RCC 7860 (cell line): ENCODE data around the gene MMP2.

Experiments
- DNase-seq: peaks from one replicate; pipeline ENCODE4 v3.0.0-alpha.2; 2015; ENCODE audit warnings: low spot score
- FAIRE-seq: peaks from 2 replicates; lab custom pipeline; 2012; peaks lifted over from hg19 to GRCh38; lab: Jason Lieb, UNC

The MMP2 gene

DNA sequence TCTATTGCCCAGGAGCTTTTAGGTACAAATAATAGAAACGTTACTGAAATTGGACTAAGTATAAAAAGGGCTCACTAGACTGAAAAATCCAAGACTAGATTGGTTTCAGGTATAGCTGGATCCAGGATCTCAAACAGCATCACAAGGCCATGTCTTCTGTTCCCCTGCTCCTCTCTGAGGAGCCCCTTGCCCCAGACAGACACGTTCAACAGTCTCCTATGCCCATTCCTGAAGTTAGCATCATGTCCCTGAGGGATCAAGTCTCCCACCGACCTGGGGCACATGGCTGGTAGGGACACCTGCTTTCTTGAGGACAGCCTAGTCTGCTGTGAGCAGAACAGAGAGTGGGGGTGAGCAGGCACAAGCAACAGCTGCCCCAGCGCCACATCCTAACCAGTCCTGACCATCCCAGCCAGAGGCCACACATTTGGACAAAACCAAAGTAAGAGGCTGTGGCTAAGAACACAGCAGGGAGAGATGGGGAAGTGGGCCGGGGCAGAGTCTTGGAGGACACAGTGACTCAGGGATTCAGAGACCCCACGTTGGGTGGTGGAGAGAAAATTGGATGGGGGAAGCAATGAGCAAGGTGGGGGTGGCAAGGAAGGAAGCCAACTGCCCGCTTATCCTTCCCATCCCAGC lies 10.5 kb upstream of the MMP2 start:
- DNase-seq (no peak), FAIRE-seq (no peak)

DNA sequence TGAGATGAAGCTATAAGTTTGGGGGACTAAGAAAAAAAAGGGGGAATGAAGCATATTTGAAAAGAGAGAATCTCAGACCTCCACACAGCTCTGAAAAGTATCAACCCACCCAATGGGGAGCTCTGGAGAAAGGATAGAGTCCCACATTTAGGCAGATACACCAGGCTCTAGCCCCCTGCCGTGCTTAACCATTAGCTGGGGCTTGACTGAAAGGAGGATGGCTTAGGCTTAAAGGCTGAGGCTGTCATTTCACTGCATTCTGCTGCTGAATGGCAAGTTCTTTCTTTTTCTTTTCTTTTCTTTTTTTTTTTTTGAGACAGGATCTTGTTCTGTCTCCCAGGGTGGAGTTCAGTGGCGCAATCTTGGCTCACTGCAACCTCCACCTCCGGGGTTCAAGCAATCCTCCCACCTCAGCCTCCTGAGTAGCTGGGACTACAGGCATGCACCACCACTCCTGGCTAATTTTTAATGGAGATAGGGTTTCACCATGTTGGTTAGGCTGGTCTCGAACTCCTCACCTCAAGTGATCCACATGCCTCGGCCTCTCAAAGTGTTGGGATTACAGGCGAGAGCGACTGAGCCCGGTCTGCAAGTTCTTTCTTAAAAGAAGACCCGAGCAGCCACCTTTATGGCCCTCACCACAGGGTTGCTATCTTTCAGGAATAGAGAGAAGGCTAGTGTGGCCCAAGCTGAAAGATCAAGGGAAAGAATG lies 9.0 kb upstream of the MMP2 start:
- FAIRE-seq (no peak), DNase-seq (no peak)

DNA sequence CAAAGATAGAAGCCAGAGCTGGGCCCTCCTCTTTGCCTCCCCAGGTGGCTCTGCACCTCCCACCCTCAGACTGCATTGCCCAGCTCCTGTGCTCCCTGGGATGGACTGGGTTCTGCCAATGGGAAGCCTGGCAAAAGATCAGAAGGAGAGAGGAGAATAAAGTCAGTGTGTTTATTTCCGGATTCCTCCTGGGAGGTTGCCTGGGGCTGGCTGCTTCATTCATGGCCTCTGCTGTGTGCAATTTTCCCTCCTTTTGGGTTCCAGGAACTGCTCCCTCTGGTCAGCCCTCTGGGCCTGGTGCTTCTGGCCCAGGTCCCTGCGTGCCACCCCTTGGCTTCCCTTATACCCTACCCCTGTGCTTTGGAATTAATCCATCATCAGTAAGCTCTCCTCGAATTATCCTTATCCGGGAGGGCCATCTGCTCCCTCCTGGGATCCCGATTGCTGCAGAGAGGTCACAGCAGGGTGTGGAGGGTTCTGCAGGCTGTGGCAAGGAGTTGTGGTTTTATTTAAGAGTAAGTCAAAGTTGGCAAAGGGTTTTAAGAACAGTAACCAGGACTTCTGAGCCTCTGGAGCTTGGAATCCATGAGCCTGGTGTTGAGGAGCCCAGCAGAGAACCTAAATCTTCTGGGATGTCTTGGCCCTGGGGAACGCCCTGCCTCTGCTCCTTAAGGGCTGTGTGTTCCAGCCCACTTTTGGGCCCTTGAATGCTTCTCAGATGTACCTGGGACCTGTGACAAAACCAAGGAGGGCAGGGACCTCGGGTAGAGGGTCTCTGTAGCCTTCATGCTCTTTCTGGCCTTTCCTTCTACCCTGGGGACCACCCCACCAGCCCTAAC lies 8.2 kb upstream of the MMP2 start:
- DNase-seq: peak; percentile 50
- FAIRE-seq: peak; percentile 88

DNA sequence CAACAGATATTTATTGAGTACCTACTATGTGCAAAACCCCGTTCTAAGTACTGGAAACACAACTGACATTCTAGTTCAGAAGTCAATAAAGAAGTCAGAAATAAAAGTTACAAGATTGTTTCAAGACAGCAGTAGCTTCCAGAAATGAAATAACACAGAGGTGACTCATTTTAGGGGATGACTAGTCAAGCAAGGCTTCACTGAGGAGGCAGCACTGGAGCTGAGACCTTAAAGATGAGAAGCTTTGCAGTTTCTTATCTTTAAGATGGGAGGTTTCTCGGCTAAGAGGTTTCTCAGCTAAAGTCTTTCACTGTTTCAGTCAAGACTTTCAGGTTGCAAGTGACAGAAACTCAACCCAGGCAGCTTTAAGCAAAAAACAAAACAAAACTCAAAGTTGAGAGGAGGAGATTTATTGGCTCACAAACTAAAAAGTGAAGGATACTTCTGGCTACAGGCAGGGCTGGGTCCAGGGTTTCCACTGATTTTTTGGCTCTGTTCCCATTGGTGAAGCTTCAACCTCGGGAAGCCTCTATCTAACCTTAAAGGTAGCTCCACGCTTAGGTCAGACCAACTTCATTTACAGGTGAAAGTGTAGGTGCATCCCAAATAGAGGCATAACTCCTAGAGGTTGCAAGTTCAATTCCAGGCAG lies 7.4 kb upstream of the MMP2 start:
- peak; percentile 89 for DNase-seq
- FAIRE-seq: peak; percentile 98

DNA sequence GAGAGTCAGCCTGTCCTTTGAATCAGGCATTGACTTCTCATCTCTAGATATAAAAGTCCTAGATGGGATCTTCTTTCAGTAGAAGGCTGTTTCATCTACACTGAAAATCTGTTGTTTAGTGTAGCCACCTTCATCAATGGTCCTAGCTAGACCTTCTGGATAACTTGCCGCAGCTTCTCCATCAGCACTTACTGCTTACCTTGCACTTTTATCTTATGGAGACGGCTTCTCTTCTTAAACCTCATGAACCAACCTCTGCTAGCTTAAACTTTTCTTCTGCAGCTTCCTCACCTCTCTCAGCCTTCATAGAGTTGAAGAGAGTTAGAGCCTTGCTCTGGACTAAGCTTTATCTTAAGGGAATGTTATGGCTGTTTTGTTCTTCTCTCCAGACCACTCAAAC lies 5.4 kb upstream of the MMP2 start:
- DNase-seq (no peak), FAIRE-seq (no peak)

DNA sequence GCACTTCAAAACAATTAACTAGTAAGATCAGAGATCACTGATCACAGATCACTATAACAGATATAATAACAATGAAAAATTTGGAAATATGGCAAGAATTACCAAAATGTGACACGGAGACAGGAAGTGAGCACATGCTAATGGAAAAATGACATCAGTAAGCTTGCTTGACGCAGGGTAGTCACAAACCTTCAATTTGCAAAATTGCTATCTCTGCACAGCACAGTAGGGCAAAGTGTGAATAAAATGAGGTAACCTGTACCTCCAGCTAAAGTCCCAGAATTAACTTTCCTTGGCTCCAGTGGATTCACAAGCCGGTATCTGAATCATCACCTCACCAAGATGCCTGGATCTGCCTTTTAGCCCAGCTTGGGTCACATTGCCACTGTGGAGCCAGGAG lies 4.2 kb upstream of the MMP2 start:
- DNase-seq: no peak
- FAIRE-seq: no peak

DNA sequence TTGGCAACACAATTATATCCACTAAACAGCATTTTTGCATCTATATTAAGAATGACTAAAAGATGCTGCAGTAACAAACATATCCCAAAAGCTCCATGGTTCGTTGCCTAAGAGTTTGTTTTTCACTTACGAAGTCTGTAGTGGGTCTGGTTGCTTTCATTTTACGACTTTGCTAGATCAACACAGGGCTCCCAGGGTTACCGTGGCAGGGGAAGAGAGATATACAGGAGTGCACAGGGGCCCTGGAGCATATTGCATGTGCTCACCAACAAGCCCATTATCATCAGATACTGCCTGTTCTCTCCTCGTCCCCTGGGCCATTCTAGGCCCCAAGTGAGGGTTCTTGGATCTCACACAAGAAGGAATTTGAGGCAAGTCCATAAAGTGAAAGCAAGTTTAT lies 3.1 kb upstream of the MMP2 start:
- FAIRE-seq (no peak), DNase-seq (no peak)

DNA sequence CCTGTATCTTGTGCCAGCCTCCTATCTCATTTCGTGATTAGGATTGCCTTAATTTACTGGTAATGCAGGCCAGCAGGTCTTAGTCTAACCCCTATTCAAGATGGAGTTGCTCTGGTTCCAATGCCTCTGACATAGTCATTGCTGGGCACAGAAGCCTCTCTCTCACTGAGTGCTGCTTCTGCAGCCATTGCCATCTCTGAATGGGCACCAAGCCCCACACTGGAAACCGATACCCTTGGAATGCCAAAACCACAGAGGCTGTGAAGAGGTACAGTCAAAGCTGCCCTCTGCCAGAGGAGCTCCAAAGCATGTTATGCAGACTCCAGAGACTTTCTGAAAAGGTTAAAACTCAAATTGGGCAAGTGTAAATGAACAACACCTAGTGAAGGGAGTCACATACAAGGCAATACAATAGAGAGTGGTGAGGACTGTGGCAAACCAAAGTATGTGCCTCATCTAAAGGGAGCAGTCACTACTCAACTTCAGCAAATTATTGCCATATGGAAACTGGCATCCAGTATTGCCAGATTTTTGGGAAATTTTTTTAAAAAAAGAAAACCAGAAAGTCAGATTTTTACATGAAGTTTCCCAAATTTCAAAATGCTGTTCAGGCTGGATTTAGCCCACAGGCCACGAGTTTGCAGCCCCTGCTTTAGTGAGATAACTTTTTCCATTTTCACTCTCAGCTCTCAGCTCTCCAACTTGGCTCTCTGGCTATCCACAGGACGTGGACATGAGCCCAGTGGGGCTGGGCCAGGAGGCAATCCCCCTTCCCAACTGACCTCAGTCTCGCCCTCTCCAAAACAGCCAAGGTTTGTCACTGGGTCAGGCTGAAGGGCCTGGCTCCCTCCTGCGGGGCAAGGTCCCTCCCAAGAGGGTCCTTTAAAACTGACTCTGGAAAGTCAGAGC lies 2.1 kb upstream of the MMP2 start:
- no peak for FAIRE-seq
- DNase-seq: no peak

DNA sequence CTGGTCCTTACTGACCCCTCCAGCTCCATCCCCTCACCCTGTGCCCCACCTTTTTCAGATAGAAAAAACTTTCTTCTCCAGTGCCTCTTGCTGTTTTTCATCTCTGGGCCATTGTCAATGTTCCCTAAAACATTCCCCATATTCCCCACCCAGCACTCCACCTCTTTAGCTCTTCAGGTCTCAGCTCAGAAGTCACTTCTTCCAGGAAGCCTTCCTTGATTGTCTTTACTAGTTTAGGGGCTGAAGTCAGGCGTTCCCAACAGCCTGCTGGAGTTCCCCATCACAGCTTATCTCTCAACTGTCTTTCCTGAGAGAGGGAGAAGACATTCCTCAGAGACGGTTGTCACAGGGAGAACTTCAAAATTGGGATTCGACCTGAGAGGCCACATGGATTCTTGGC lies 1.3 kb upstream of the MMP2 start:
- no peak for DNase-seq
- no peak for FAIRE-seq

DNA sequence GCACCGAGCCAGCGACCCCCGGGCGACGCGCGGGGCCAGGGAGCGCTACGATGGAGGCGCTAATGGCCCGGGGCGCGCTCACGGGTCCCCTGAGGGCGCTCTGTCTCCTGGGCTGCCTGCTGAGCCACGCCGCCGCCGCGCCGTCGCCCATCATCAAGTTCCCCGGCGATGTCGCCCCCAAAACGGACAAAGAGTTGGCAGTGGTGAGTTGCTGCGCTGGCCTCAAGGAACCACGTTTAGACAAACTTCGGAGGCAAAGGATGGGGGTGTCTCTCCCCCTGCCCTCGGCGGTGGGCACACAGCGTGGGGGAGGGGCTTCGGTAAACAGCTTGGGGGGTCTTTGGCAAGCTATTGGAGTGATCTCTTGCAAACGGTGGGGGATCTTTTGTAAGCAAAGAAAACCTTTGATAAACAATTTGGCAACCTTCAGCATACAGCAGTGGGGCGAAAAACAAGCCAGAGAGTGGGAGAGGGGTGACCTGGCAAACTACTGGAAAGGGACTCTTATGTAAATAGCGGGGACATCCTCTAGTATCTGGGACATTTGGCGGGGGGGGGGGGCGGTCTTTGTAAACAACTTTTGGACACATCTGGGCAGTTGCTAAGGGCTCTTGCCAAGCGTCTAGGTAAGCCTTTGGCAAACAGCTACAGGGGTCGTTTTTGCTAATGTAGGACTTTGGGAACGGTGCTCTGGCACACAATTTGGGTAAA lies 587 bp downstream of the MMP2 start:
- FAIRE-seq: no peak
- DNase-seq: no peak

DNA sequence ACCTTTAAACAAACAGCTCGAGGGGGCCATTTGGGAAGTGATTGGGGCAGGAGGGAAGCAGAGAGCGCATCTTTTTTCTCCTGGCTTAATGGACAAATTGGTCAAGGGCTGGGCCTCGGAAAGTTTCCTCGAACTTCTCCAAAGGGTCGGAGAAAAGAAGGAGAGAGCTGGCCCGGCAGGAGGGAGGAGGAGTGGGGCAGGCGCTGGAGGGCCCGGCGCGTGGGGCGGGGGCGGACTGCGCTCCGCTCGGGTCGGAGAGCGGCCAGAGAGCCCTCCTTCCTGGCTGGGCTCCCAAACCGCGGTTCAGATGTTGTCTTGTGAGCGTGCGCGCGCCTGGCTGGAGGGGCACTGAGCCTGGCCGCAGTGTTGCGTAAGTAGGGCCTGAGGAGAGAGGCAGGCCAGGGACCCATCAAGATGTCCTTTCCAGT lies 1.2 kb downstream of the MMP2 start:
- DNase-seq: no peak

DNA sequence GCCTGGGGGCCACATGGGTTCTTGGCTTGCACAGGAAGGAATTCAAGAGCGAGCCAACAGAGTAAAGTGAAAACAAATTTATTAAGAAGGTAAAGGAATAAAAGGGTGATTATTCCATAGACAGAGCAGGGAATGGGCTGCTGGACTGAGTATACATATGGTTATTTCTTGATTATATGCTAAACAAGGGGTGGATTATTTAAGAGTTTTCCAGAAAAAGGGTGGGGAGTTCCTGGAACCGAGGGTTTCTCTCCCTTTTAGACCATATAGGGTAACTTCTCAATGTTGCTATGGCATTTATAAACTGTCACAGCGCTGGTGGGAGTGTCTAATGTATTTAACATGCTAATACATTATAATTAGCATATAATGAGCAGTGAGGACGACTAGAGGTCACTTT lies 2.0 kb downstream of the MMP2 start:
- FAIRE-seq (no peak), DNase-seq (no peak)

More for the DNA sequence above, 1.2 kb downstream of the MMP2 start:
- no peak for FAIRE-seq

DNA sequence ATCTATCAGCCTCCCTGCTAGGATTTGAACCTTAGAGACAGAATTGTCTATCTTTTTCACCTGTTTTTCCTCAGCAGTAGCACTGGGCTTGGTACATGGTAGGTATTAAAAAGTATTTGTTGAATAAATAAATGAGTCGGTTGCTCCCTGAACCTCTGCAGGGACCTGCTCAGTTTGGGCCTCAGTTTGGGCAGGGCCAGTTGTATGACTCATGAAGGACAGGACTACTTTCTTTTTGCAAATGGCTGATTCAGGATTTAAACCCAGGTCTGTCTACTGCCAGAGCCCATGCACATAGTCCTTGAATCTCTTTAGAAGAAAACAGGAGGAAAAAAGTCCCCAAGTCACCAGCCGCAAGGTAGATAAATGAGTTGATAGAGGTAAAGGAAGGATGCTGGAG lies 3.1 kb downstream of the MMP2 start:
- DNase-seq (no peak), FAIRE-seq (no peak)

DNA sequence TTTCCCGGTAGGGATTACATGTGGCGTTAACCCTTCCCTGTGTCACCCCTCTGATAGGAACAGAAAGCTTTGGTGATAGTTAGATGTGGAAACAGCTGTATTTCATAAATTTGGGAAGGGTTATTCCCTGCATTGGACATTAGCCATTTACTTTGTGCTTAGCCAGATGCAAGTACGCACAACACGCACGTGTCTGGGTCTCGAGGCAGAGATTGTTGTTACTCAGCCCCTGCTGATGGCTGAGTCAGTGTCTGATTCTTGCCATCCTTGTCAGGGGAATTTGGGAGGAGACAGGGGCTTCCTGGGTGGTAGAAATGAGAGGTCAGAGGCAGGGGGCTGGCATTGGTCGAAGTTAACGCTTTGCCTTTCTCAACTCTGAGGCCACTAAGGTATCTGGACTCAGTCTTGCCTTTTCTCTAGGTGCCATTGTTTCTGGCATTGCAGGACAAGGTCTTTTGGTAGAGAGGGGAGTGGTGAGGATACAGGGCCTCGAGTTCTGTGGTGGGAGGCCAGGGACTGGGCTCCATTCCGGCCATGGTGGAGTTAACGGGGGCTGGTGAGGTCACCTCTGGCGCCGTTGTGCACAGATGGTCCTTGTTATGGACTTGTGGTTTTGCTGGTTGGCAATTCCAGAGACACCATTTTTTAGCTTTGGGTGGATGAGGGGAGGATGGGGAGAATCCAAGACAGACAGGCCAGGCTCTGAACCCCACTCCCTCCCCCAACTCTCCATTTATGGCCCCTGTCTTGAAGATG lies 8.2 kb downstream of the MMP2 start:
- DNase-seq (no peak), FAIRE-seq (no peak)

DNA sequence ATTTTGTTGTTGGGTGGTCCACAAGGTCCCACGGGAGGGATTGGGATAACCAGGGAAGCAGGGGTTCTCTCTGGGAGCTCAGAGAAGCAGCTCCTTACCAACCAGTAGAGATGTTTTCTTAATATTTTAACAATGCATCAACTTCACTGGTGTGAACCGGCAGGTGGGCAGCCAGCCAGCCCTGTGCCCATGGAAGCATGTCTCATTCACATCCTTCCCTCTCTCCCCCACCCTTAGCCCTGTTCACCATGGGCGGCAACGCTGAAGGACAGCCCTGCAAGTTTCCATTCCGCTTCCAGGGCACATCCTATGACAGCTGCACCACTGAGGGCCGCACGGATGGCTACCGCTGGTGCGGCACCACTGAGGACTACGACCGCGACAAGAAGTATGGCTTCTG lies 9.3 kb downstream of the MMP2 start:
- FAIRE-seq: no peak
- no peak for DNase-seq

DNA sequence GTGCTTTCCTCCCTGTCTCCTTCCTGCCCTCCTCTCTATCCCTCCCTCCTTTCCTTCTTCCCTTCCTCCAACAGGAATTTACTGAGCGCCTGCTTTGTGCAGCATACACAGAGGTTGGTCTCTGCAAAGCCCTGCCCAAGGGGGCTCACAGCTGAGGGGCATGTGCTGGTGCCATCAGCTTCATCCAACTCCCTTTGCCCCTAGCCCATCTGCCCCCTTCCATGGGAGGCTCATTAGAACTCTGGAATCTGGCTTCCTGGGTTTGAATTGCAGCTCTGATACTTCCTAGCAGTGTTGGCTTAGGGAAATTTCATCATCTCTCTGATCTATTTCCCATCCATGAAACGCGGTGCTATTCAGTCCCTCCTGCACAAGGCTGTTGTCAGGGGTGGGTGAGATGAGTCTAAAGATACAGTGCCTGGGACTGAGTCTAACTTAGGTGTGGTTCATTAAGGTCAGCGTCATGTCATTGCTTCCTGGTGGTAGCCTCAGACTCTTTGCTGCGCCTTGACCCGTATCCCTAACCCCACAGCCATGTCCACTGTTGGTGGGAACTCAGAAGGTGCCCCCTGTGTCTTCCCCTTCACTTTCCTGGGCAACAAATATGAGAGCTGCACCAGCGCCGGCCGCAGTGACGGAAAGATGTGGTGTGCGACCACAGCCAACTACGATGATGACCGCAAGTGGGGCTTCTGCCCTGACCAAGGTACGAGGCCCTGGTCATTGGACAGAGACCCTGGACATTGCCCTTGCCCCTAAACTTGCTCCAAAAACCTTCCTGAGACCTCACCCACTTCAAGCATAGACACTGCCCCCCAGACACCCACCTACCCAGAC lies 10.3 kb downstream of the MMP2 start:
- DNase-seq (no peak), FAIRE-seq (no peak)

DNA sequence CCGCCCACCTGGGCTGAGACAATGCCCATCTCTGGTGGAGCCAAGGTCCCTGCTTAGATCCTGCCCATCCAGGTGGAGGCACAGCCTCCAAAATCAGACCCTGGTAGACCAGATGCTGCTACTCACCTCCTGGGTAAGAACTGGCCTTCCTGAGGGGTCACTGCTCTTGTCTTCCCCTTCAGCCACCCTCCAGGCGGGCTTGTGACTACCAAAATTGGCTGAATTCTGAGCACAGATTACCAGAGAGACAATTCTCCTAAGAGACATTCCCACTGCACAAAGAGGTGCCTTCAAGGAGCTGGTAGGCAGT lies 10.9 kb downstream of the MMP2 start:
- DNase-seq (no peak), FAIRE-seq (no peak)

DNA sequence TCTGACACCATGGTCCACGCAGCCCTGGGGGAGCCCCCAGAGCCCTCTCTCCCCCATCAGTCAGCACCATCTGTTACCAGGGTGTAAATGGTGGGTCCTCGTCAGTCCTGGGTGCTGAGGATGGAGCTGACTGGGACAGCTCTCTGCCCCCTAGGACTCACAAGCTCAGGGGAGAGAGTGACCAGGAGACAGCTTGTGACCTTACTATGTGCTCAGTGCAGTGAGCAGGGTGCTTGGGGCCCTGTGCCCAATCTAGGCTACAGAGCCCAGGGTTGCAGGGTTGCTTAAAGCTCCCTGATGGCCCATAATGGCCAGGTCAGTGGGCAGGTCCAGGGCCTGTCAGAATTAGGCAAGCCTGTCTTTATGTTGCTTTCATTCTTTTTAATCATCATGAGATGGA lies 11.3 kb downstream of the MMP2 start:
- DNase-seq: no peak
- no peak for FAIRE-seq
